Heart right ventricle (tissue), 16 donors: ENCODE data around the gene HS1BP3. TPM values are rescaled to one million over a fixed set of nuclear protein-coding genes. Genes with fewer than 3 reads are reported as not detected.

ENCODE experiments used
- ATAC-seq, 8 donors: fragments of 200-7000 bp; cut with Tn5 transposase; one replicate each; pipeline ENCODE4 v1.9.1; 2020; ENCODE audit warnings: mild to moderate bottlenecking in 8 of 8, moderate library complexity in 8 of 8, moderate number of reproducible peaks in 1 of 8
- DNase-seq, 2 donors: peaks; one replicate each; pipeline ENCODE4 v3.0.0-alpha.2; 2020
- H3K27ac ChIP-seq, 10 donors: fragments of 200-600 bp; sonication (generic) in 2 of 10; one replicate each; pipeline versions ENCODE4 v1.5.0 to v1.8.0; 2020 to 2022; ENCODE audit warnings: mild to moderate bottlenecking in 3 of 10
- H3K27me3 ChIP-seq, 7 donors: fragments of 200-600 bp; one replicate each; pipeline ENCODE4 v1.8.0; 2021 to 2022; ENCODE audit warnings: mild to moderate bottlenecking in 2 of 7
- H3K36me3 ChIP-seq, 9 donors: fragments of 200-600 bp; sonication (generic) in 1 of 9; one replicate each; pipeline versions ENCODE4 v1.5.0 to v1.8.0; 2020 to 2022; ENCODE audit warnings: mild to moderate bottlenecking in 2 of 9
- H3K4me1 ChIP-seq, 9 donors: fragments of 200-600 bp; sonication (generic) in 1 of 9; one replicate each; pipeline versions ENCODE4 v1.5.0 to v1.8.0; 2020 to 2022; ENCODE audit warnings: mild to moderate bottlenecking in 4 of 9
- H3K4me3 ChIP-seq, 10 donors: fragments of 200-600 bp; sonication (generic) in 2 of 10; one replicate each; pipeline versions ENCODE4 v1.5.0 to v1.8.0; 2020 to 2022; ENCODE audit warnings: mild to moderate bottlenecking in 7 of 10, moderate library complexity in 2 of 10
- H3K9me3 ChIP-seq, 11 donors: fragments of 200-600 bp in 10 of 11; sonication (generic) in 2 of 11; one replicate each; pipeline versions ENCODE4 v1.5.0 to v1.8.0; 2013 to 2022; ENCODE audit warnings: mild to moderate bottlenecking in 2 of 11, control low read depth in 1 of 11, moderate library complexity in 1 of 11
- CTCF ChIP-seq, 9 donors: fragments of 200-600 bp; sonication (generic) in 2 of 9; IDR thresholded peaks; one replicate each; pipeline versions ENCODE4 v1.5.0 to v1.8.0; 2021 to 2022; ENCODE audit warnings: antibody characterized with exemption in 9 of 9, mild to moderate bottlenecking in 5 of 9, moderate library complexity in 1 of 9
- WGBS, 2 donors: extraction: QIAGEN DNeasy Blood & Tissue Kit; methylation state at CpG; one replicate each; pipeline ENCODE4 v1.1.7; 2013; ENCODE audit warnings: inconsistent platforms in 1 of 2; 5-methylcytosine and 5-hydroxymethylcytosine counted together
- intact Hi-C, 10 donors: fragments of 100-400 bp; cut with DNase I; formaldehyde crosslinking; loops; one replicate each; pipeline versions ENCODE4 v1.11.1 to v1.14.2; 2022
- polyA plus RNA-seq, 2 donors: library from polyadenylated mRNA; stranded (reverse); fragments of 200-250 nt; gene quantifications; one replicate each; pipeline ENCODE4 v1.2.3, GENCODE V29; 2013
- total RNA-seq, 10 donors: library from RNA; stranded (reverse); fragmentation: NEBNext Ultra II Directional in 3 of 10; extraction: Animal tissue kit (Norgen Biotek cat#: 25700) in 3 of 10; gene quantifications; one replicate each; pipeline versions ENCODE4 v1.2.1 to v1.2.4, GENCODE V29; 2021 to 2023
- donor health status: Arrhythmogenic right ventricular cardiomyopathy.
- donor health status: ischemic (EF 13 %, LVEDD 7.1; RV severe dilation, severe dysfunction).
- donor health status: healthy with polysubstance abuse.
- donor health status: DM: no; HTN: yes; CAD: no.
- donor health status: DM: no; HTN: no; CAD: no.
- donor health status: ischemic (EF 25% LVEDD 6.9; RV normal size, moderate dysfunction).
- donor health status: ischemic (EF 25% LVEDD 5.7; RV mildly dilated, moderate dysfunction).
- donor health status: healthy.
- donor health status: DM: yes; HTN: yes; CAD: no.
- donor health status: Ischemic cardiomyopathy.
- donor health status: ischemic (EF 35%, LVEDD 5.7; RV mildly dilated, moderate dysfunction).
- donor health status: nonischemic (EF 11% LVEDD 7.7; RV severe dilation, severe dysfunction).
- donor health status: DM: yes; HTN: yes; CAD: no.
- donor health status: PGD.
- donor health status: ischemic (EF 29% LVEDD 5.4; RV normal size, mild dysfunction).
- donor health status: nonischemic (EF 23%, LVEDD 6.1; RV moderate dilation, normal function).

The HS1BP3 gene
- total and polyA plus RNA-seq, 12 donors, result 11.3 to 26.3 (median 16.5) TPM

GRCh38 chr2:20645301-20645701 lies 5.6 kb downstream of the HS1BP3 start:
- Histone ChIP-seq H3K4me1 (peaks cover 3 to 56% (median 47%) of the 10 kb centered on the region in 9 donors), H3K4me3 (no peak overlapping the region), H3K27ac (no peak overlapping the region), H3K9me3 (no peaks in the 10 kb centered on the region), H3K27me3 (no peaks in the 10 kb centered on the region), H3K36me3 (peaks cover 0 to 62% (median 17%) of the 10 kb centered on the region in 9 donors)
- intact Hi-C loops, result no loop called here
- ATAC-seq, result no peak
- DNase-seq, result no peak
- no peak for TF ChIP-seq CTCF (IDR thresholded peaks at IDR 0.05)
- 95 to 96% methylated on average over 14 of the region's 14 CpGs for WGBS, 2 donors

DNA sequence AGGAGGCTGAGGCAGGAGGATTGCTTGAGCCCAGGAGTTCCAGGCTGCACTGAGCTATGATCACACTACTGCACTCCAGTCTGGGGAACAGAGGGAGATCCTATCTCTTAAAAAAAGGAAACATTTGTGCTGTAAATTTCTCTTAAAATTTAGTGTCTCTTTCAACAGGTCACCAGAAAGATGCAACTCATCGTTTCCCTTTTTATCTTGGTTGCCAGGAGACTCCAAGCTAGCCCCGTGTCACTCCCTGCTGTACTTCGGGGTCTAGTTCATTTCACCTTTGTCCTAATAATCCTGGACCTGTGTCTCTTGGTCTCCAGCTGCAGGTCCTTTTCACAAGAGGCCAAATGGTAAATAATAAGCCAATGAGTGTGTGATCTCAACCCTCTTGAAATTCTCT lies 7.1 kb downstream of the HS1BP3 start:
- DNase-seq, result no peak
- WGBS, 2 donors, result 68 to 74% methylated on average over 3 of the region's 3 CpGs
- Histone ChIP-seq H3K9me3 (no peaks in the 10 kb centered on the region), H3K27ac (no peak overlapping the region), H3K4me3 (no peak overlapping the region), H3K36me3 (peaks cover 0 to 76% (median 17%) of the 10 kb centered on the region in 9 donors), H3K4me1 (peaks cover 0 to 52% (median 37%) of the 10 kb centered on the region in 9 donors), H3K27me3 (no peaks in the 10 kb centered on the region)
- no peak for TF ChIP-seq CTCF (IDR thresholded peaks at IDR 0.05)
- intact Hi-C loops, result loop anchor here in 4 of 10 donors (2.0 to 5.0 kb wide), 2 partner anchors 201 to 267 kb away; no protein-coding TSS in a partner anchor
- ATAC-seq, result no peak

GRCh38 chr2:20643060-20643459 lies 7.8 kb downstream of the HS1BP3 start:
- no peak for DNase-seq
- Histone ChIP-seq H3K27ac (no peak overlapping the region), H3K27me3 (no peaks in the 10 kb centered on the region), H3K4me3 (no peak overlapping the region), H3K9me3 (no peaks in the 10 kb centered on the region), H3K36me3 (peaks cover 0 to 83% (median 20%) of the 10 kb centered on the region in 9 donors), H3K4me1 (peaks cover 5 to 48% (median 31%) of the 10 kb centered on the region in 9 donors)
- ATAC-seq, result no peak
- TF ChIP-seq CTCF (IDR thresholded peaks at IDR 0.05), result no peak
- WGBS, 2 donors, result 95 to 96% methylated on average over 7 of the region's 7 CpGs
- intact Hi-C loops, result loop anchor here in 4 of 10 donors (2.0 to 5.0 kb wide), 2 partner anchors 200 to 266 kb away; no protein-coding TSS in a partner anchor

- peak overlapping the region in 7 of 10 donors; percentile 5 to 61 (median 50) for H3K27ac ChIP-seq
- no peak overlapping the region for H3K4me3 ChIP-seq
- peak; percentile 71 to 85 for DNase-seq
- intact Hi-C loops, result loop anchor here in 5 of 10 donors (1.0 to 5.0 kb wide), 3 partner anchors 199 to 265 kb away; no protein-coding TSS in a partner anchor
- WGBS, 2 donors, result 34 to 35% methylated on average over 26 of the region's 26 CpGs
- H3K27me3 ChIP-seq, result no peaks in the 10 kb centered on the region
- peaks cover 0 to 91% (median 24%) of the 10 kb centered on the region in 9 donors for H3K36me3 ChIP-seq
- no peaks in the 10 kb centered on the region for H3K9me3 ChIP-seq
- H3K4me1 ChIP-seq, result peaks cover 5 to 48% (median 31%) of the 10 kb centered on the region in 9 donors
- TF ChIP-seq CTCF (IDR thresholded peaks at IDR 0.05), result peak; percentile 92 to 98 (median 97)
- ATAC-seq, result peak; percentile 81 to 95 (median 93)
These were observed 8.6 kb downstream of the HS1BP3 start for GRCh38 chr2:20642055-20642971.
